ENCODE data around the gene HAPLN2.

Gene HAPLN2

DNA sequence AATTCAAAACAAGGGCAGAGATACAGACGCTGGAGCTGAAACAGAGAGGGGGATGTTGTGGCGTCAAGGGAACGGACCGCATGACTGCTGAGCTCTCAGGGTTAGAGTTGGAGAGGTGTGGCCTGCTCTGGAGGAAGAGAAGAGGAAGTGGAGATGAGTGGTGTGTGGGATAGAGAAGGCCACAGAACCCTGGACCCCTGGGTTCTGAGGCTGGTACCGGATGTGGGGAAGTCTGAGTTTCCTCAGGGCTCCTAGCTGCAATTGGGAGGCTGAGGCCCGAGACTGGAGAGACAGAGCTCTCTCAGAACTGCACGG, 24.5 kb downstream of the HAPLN2 start:
- DNase-seq (ENCODE audit: extremely low read depth in 1 of 2, low read depth in 1 of 2): no peak

DNA sequence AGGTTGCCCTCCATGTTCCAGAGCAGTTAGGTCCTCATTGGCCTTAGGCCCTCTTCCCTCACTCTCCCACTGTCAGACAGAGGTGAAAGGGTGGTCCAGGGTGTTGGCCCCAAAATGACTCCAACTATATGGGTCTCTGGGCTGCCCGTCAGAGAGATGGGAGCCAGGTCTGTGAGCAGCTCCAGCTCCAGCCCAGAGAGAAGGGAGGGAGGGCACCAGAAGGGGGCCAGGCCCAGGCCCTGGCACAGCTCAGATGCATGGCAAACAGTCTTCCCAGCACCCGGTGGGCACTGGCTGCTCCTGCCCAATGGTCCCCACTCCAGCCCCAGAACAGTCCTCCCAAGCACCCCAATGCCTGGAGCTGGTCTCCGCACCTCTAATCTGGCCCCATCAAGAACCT, 24.9 kb downstream of the HAPLN2 start:
- DNase-seq (ENCODE audit: extremely low read depth in 1 of 2, low read depth in 1 of 2): no peak

DNA sequence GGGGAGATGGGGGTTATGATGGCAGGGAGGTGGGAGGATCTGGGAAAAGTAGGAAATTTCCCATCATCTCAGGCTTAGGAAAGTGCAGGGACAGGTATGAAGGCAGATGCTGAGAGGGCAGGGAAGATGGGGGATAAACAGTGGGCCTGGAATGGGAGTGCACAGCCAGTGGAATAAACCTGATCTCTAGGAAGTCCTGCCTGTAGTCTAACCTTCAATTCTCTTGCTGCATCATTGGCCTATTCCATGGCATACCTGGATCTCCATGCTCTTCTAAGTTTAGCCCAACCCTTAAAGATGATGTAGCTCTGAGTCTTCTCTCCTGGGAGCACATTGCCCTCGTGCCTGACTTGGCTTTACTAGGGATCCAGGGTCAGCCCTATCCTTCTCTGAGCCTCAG, 25.4 kb downstream of the HAPLN2 start:
- DNase-seq (ENCODE audit: extremely low read depth in 1 of 2, low read depth in 1 of 2): no peak

DNA sequence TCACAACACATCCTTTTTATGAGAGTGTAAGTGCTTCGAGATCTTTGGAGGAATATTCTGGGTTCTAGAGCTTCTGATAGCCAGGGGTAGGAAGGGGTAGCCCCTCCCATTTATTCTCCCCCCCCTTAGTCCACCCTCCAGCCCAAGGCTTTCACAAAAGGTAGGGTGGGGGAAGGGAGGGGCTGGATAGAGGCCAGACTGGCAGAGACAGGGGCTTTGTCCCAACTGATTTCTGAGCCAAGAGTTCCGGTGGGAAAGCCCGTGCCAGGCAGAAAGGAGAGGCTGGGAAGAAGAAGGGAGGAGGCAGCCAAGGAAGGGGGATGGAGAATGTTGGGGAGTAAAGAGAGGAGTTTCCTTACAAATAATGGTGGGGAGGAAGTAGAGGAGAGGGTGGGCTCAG, 25.8 kb downstream of the HAPLN2 start:
- no peak for DNase-seq (ENCODE audit: extremely low read depth in 1 of 2, low read depth in 1 of 2)

DNA sequence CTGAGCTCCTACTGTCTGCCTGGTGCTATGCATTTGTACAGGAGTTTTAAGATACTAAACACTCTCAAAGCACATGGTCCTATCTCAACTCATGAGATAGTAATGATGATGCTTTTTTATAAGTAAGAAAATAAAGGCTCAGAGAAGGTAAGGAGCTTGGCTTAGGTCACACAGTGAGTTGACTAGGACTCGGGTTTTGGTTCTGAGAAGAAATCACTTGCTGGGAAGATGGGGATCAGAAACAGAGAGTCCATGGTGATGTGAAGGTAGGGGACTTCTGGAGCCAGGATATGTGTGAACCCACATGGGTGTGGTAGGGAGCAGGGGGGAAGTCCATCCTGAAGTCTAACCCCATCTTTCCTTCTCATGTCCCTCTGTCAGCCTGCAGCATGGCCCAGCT, 26.5 kb downstream of the HAPLN2 start:
- DNase-seq (ENCODE audit: extremely low read depth in 1 of 2, low read depth in 1 of 2): no peak

DNA sequence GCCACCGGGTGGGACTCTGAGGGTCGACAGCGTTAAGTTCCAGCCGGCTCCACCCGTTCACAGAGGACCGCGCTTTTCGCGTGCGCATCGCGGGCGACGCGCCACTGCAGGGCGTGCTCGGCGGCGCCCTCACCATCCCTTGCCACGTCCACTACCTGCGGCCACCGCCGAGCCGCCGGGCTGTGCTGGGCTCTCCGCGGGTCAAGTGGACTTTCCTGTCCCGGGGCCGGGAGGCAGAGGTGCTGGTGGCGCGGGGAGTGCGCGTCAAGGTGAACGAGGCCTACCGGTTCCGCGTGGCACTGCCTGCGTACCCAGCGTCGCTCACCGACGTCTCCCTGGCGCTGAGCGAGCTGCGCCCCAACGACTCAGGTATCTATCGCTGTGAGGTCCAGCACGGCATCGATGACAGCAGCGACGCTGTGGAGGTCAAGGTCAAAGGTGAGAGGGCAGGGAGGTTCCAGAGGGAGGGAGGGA, 27.6 kb downstream of the HAPLN2 start:
- DNase-seq (ENCODE audit: extremely low read depth in 1 of 2, low read depth in 1 of 2): no peak

DNA sequence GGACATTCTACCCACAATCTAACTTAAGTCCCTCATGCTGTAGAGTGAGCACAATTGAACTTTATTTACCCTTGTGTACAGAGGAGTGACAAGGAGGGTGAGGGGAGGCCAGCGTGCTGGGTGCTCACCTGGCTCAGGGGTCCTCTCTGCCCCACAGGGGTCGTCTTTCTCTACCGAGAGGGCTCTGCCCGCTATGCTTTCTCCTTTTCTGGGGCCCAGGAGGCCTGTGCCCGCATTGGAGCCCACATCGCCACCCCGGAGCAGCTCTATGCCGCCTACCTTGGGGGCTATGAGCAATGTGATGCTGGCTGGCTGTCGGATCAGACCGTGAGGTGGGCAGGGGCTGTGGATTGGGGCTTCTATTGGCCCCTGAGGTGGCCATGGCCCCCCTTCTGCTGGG, 28.1 kb downstream of the HAPLN2 start:
- no peak for DNase-seq (ENCODE audit: extremely low read depth in 1 of 2, low read depth in 1 of 2)

DNA sequence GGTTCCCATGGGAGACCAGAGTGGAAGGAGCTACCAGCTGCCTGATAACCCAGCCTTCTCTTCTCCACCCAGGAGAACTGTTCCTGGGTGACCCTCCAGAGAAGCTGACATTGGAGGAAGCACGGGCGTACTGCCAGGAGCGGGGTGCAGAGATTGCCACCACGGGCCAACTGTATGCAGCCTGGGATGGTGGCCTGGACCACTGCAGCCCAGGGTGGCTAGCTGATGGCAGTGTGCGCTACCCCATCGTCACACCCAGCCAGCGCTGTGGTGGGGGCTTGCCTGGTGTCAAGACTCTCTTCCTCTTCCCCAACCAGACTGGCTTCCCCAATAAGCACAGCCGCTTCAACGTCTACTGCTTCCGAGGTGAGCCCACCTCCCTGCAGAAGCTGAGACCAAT, 29.3 kb downstream of the HAPLN2 start:
- DNase-seq (ENCODE audit: extremely low read depth in 1 of 2, low read depth in 1 of 2): no peak

DNA sequence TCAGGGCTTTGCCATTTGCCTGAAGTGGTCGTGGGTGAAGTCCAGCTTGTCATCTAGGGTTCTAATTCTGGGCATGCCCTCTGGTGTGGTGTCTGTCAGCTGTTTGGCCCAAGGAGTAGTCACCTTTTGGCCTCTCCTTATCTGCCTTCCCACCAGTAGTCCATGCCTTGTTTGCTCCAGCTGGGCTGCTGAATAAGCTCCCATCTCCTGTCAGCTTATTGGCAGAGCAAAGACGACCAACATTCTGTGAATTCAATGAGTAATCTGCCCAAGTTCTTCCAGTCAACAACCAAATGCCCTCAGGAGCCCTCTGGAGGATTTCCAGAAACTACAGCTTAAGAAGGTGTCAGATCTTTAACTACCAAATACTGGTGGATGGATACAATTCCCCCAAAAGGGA, 29.7 kb downstream of the HAPLN2 start:
- no peak for DNase-seq (ENCODE audit: extremely low read depth in 1 of 2, low read depth in 1 of 2)

DNA sequence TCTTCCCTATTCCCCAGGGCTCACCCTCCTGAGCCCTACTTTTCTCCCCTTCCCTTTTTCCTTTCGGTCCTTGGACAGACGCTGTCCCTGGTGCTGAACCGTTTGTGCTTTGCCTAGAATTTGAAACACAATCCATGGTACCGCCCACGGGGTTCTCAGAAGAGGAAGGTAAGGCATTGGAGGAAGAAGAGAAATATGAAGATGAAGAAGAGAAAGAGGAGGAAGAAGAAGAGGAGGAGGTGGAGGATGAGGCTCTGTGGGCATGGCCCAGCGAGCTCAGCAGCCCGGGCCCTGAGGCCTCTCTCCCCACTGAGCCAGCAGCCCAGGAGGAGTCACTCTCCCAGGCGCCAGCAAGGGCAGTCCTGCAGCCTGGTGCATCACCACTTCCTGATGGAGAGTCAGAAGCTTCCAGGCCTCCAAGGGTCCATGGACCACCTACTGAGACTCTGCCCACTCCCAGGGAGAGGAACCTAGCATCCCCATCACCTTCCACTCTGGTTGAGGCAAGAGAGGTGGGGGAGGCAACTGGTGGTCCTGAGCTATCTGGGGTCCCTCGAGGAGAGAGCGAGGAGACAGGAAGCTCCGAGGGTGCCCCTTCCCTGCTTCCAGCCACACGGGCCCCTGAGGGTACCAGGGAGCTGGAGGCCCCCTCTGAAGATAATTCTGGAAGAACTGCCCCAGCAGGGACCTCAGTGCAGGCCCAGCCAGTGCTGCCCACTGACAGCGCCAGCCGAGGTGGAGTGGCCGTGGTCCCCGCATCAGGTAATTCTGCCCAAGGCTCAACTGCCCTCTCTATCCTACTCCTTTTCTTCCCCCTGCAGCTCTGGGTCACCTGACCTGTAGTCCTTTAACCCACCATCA, 33.1 kb downstream of the HAPLN2 start:
- DNase-seq (ENCODE audit: extremely low read depth in 1 of 2, low read depth in 1 of 2): no peak

DNA sequence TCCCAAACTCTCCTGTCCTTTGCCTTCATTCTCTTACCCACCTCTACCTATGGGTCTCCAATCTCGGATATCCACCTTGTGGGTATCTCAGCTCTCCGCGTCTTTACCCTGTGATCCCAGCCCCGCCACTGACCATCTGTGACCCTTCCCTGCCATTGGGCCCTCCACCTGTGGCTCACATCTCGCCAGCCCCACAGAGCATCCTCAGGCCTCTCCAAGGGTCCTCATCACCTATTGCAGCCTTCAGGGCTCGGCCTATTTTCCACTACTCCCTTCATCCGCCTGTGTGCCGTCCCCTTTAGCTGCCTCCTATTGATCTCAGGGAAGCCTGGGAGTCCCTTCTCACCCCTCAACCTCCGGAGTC, 33.8 kb downstream of the HAPLN2 start:
- no peak for DNase-seq (ENCODE audit: extremely low read depth in 1 of 2, low read depth in 1 of 2)

DNA sequence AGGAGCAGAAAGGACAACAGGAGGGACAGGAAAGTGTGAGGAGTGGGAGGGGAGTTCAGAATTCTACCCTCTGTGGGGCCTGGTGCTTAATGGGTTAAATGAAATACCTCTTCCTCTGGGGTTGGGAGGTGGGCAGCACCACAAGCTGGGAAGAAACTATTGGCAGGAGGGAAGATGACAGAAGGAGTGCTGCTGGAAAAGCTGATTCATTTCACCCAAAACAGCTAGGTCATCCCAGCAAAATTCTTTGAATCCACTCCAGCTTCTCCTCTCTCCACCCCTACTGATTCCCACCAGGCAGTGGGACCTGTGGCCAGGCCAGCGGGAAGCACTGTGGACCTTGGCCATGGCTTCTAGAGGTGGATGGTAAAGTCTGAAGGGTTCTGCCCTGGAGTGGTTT, 35.5 kb downstream of the HAPLN2 start:
- DNase-seq (ENCODE audit: extremely low read depth in 1 of 2, low read depth in 1 of 2): no peak

DNA sequence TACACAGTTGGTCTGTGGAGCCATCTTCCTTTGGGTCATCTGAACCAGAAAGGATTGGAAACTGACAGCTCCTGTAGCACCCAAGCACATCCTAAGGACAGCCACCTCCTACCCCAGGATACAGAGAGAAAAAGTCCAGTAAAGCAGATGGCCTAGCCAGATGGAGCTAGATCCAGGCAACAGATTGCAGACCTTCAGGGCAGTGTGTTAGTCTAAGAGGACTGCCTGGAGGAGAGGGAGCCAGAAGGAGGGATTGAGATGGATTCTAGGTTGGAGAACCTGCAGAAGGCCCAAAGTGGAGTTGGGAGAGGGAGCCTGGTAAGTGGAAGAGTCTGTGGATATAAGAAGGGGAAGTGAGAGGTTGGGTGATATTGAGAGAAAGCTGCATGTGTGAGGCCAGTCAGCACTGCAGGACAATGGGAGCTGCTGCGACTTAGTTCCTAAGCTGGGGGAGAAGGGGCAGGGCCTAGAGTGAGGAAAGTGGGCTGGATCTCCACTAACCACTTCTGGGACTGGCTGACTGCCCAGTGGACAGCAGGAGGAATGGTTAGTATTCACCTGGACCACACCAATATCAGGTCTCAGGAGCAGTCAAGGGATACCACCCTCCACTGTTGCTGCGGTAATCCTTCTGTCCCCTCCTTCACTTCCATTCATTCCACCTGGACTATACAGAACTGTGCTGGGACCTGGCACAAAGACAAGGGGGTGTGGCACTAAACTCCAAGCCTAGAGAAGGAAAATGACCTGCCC, 36.1 kb downstream of the HAPLN2 start:
- no peak for DNase-seq (ENCODE audit: extremely low read depth in 1 of 2, low read depth in 1 of 2)

DNA sequence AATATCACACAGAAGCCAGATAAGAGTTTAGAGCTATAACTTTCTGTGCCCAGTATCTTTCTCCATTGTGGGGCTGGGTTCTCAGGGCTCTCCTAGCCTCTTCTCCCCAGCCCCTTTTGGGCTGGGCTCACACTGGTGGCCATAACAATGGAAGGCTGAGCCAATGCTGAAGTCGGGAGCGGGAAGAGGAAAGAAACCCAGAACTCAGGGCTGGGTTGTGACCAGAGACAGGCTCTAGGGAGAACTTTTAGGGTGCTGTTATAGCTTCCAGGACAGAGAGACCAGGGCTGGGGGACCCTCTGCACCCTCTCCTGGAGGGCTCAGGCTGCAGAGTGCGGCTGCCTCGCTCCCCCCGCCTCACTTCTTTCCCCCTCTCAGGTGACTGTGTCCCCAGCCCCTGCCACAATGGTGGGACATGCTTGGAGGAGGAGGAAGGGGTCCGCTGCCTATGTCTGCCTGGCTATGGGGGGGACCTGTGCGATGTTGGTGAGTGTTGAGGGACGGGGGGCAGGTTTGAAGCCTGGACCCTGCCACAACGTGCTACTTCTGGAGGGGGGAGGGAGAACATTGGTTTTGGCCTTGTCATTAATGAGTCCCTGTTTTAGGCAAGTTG, 36.8 kb downstream of the HAPLN2 start:
- no peak for DNase-seq (ENCODE audit: extremely low read depth in 1 of 2, low read depth in 1 of 2)

DNA sequence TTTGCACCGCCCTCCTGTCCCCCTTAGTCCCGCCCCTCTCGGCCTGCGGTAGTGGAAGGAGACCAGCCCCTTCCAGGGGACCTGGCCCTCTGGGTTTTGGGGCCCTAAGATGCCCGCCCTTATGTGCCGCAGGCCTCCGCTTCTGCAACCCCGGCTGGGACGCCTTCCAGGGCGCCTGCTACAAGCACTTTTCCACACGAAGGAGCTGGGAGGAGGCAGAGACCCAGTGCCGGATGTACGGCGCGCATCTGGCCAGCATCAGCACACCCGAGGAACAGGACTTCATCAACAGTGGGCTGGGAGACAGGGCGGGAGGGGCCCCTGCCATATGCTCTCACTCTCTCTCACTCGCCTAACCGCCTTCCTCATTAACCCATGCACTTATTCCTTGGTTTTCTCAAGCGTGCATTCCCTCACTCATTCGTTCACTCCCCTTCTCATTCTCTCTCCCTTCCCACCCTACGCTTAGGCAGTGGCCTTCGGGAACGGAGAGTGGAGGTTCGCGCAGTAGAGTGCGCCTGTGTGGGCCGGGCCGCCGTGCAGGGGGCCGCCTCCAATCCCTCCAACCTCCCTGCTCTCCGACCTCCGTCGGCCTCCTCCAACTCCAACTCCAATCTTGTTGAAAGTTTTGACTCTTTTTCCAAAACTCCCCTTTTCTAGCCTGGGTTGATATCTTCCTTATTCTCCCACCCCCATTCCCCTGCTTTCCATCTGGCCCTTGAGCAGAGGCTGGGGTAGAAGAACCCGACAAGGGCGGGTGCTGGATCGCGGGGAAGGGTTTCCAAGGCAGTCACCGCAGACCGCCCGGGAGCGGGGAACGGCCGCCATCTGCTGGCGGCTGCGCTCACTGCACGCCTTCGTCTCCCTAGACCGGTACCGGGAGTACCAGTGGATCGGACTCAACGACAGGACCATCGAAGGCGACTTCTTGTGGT, 37.9 kb downstream of the HAPLN2 start:
- peak in 1 of 2 donors; percentile 35 for DNase-seq (ENCODE audit: extremely low read depth in 1 of 2, low read depth in 1 of 2)

DNA sequence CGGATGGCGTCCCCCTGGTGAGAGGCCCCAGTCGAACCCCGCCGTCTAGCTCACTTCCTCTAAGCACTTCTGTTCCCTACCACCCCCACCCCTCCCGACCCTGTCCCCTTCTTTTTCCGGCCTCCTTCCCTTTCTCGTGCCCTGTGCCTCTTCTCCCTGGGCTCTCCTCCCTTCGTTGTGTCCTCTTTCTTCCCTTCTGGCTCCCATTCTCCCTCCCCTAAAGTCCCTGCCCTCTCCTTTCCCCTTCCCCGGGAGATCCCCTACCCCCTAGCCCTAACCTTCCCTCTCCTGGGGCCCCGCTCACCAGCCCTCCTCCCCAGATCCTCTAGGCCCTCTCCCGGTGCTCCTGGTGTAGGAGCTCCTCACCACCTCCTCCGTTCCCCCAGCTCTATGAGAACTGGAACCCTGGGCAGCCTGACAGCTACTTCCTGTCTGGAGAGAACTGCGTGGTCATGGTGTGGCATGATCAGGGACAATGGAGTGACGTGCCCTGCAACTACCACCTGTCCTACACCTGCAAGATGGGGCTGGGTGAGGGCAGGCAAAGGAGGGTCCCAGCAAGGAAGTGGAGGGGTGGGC, 38.6 kb downstream of the HAPLN2 start:
- no peak for DNase-seq (ENCODE audit: extremely low read depth in 1 of 2, low read depth in 1 of 2)

DNA sequence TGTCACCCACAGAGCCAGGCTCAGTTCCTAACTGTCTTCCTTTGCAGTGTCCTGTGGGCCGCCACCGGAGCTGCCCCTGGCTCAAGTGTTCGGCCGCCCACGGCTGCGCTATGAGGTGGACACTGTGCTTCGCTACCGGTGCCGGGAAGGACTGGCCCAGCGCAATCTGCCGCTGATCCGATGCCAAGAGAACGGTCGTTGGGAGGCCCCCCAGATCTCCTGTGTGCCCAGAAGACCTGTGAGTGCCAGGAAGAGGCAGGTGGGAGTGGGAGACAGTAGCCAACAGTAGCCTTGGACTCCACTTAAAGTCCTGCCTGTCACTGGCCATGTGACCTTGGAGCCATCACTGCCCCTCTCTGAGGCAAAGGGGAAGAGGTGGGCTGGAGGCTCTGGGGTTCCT, 39.3 kb downstream of the HAPLN2 start:
- no peak for DNase-seq (ENCODE audit: extremely low read depth in 1 of 2, low read depth in 1 of 2)

DNA sequence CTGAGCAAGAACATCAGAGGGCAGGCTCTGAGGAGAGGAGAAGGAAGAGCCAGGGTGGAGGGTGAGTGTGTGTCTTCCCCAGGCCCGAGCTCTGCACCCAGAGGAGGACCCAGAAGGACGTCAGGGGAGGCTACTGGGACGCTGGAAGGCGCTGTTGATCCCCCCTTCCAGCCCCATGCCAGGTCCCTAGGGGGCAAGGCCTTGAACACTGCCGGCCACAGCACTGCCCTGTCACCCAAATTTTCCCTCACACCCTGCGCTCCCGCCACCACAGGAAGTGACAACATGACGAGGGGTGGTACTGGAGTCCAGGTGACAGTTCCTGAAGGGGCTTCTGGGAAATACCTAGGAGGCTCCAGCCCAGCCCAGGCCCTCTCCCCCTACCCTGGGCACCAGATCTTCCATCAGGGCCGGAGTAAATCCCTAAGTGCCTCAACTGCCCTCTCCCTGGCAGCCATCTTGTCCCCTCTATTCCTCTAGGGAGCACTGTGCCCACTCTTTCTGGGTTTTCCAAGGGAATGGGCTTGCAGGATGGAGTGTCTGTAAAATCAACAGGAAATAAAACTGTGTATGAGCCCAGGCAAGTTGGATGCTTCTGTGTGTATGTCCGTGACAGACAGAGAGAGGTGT, 39.8 kb downstream of the HAPLN2 start:
- DNase-seq (ENCODE audit: extremely low read depth in 1 of 2, low read depth in 1 of 2): no peak

DNA sequence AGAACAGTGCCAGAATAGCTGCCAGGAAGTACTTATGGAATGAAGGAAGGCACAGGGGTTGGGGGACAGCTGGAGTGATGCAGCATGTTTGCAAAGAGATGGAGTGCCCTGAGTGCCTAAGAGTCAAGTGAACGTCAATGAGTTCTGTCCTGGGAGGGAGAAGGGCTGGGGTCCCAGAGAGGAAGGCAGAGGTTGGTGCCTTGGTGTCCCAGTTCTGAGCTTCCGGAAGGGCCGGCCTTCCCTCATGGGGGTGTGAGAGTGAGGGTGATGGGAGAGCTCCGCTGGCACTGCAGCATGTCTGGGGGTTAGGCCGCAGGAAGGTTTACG, 40.4 kb downstream of the HAPLN2 start:
- DNase-seq (ENCODE audit: extremely low read depth in 1 of 2, low read depth in 1 of 2): no peak

All from stimulated activated CD8-positive, alpha-beta memory T cell treated with anti-CD3 and anti-CD28 coated beads, Interleukin-7, amount 100 ng/mL, for 48 hours (primary cell).